GM21529 (cell line): Measurements from ENCODE around the gene ZNF76.

Experiments used
- ATAC-seq: cut with Tn5 transposase; IDR thresholded peaks from one replicate; pipeline ENCODE4 v1.9.1; 2021; ENCODE audit not compliant: unreplicated experiment

The ZNF76 gene

GRCh38 chr6:35259194-35259947 lies at the start of gene ZNF76:
Gene ZNF76, plus strand, starts transcription at chr6:35259735. Its CDS starts 21,417 bp downstream, at chr6:35281152.
- peak; percentile 84 for ATAC-seq

GRCh38 chr6:35213298-35213791 lies 46.2 kb upstream of the ZNF76 start:
- no peak for ATAC-seq

- ATAC-seq: no peak
Measured at GRCh38 chr6:35213824-35214756, 45.4 kb upstream of the ZNF76 start, which contains the start of gene SCUBE3. Gene SCUBE3, plus strand, starts transcription at chr6:35213956. Its CDS starts 463 bp downstream, at chr6:35214419.

- ATAC-seq: no peak
Measured at GRCh38 chr6:35214869-35215664, 44.5 kb upstream of the ZNF76 start.

- ATAC-seq: no peak
Measured at GRCh38 chr6:35215665-35216411, 43.7 kb upstream of the ZNF76 start.

GRCh38 chr6:35216412-35216732 lies 43.2 kb upstream of the ZNF76 start:
- ATAC-seq: no peak

- ATAC-seq: no peak
Measured at GRCh38 chr6:35216851-35217811, 42.4 kb upstream of the ZNF76 start.

- ATAC-seq: no peak
Measured at GRCh38 chr6:35218021-35218420, 41.5 kb upstream of the ZNF76 start.

GRCh38 chr6:35218456-35218855 lies 41.1 kb upstream of the ZNF76 start:
- ATAC-seq: no peak

GRCh38 chr6:35219683-35220326 lies 39.7 kb upstream of the ZNF76 start:
- ATAC-seq: no peak

- no peak for ATAC-seq
Measured at GRCh38 chr6:35220711-35221110, 38.8 kb upstream of the ZNF76 start.

- ATAC-seq: no peak
Measured at GRCh38 chr6:35223396-35223795, 36.1 kb upstream of the ZNF76 start.

- ATAC-seq: no peak
Measured at GRCh38 chr6:35224720-35225119, 34.8 kb upstream of the ZNF76 start.

GRCh38 chr6:35228481-35228880 lies 31.1 kb upstream of the ZNF76 start:
- no peak for ATAC-seq

- no peak for ATAC-seq
Measured at GRCh38 chr6:35229304-35229703, 30.2 kb upstream of the ZNF76 start.

GRCh38 chr6:35230498-35230897 lies 29.0 kb upstream of the ZNF76 start:
- ATAC-seq: no peak

- ATAC-seq: no peak
Measured at GRCh38 chr6:35230950-35231349, 28.6 kb upstream of the ZNF76 start.

- no peak for ATAC-seq
Measured at GRCh38 chr6:35231563-35231962, 28.0 kb upstream of the ZNF76 start.

- no peak for ATAC-seq
Measured at GRCh38 chr6:35234901-35235300, 24.6 kb upstream of the ZNF76 start.
